Loucy (cell line): ENCODE measurements around the gene CPEB4.

ENCODE experiments used
- H2AFZ ChIP-seq: fragments of 200-600 bp; sonication (generic); 2 replicates; pipeline ENCODE4 v1.6.0; 2016; ENCODE audit warnings: antibody characterized with exemption, mild to moderate bottlenecking, low read length, moderate library complexity
- H3F3A ChIP-seq: fragments of 200-600 bp; 2 replicates; pipeline ENCODE4 v1.6.0; 2016; ENCODE audit warnings: antibody characterized with exemption, low read depth, mild to moderate bottlenecking
- H3K27me3 ChIP-seq: fragments of 200-600 bp; sonication (generic); 2 replicates; pipeline ENCODE4 v1.6.1; 2014; ENCODE audit warnings: low read length, mild to moderate bottlenecking; ENCODE audit not compliant: insufficient read depth, poor library complexity, severe bottlenecking
- H3K36me3 ChIP-seq: fragments of 200-600 bp; sonication (generic); 2 replicates; pipeline ENCODE4 v1.6.1; 2016; ENCODE audit warnings: low read length; ENCODE audit not compliant: insufficient read depth
- H3K4me1 ChIP-seq: fragments of 200-600 bp; sonication (generic); 2 replicates; pipeline ENCODE4 v1.5.1; 2014; ENCODE audit warnings: low read length, mild to moderate bottlenecking; ENCODE audit not compliant: insufficient read depth, poor library complexity, severe bottlenecking
- H3K4me2 ChIP-seq: fragments of 200-600 bp; sonication (generic); 2 replicates; pipeline ENCODE4 v1.6.0; 2014; ENCODE audit warnings: antibody characterized with exemption, low read length, low read depth, mild to moderate bottlenecking; ENCODE audit not compliant: poor library complexity, severe bottlenecking
- H3K4me3 ChIP-seq: fragments of 200-600 bp; sonication (generic); 2 replicates; pipeline ENCODE4 v1.5.1; 2014; ENCODE audit warnings: low read length, mild to moderate bottlenecking, mixed read lengths; ENCODE audit not compliant: poor library complexity, severe bottlenecking
- H3K79me2 ChIP-seq: fragments of 200-600 bp; sonication (generic); 2 replicates; pipeline ENCODE4 v1.6.1; 2014; ENCODE audit warnings: low read length; ENCODE audit not compliant: insufficient read depth
- H3K9ac ChIP-seq: fragments of 200-600 bp; sonication (generic); 2 replicates; pipeline ENCODE4 v1.6.0; 2014; ENCODE audit warnings: mild to moderate bottlenecking, low read depth, low read length, moderate library complexity; ENCODE audit not compliant: poor library complexity, severe bottlenecking
- H3K9me2 ChIP-seq: fragments of 200-600 bp; sonication (generic); replicated peaks from 2 replicates; pipeline ENCODE4 v1.6.1; 2016; ENCODE audit warnings: low read depth, low read length, mixed read lengths
- H3K9me3 ChIP-seq: fragments of 200-600 bp; sonication (generic); 2 replicates; pipeline ENCODE4 v1.6.1; 2014; ENCODE audit warnings: mild to moderate bottlenecking, antibody characterized with exemption, low read length, low read depth; ENCODE audit not compliant: insufficient read depth
- H4K20me1 ChIP-seq: fragments of 200-600 bp; sonication (generic); 2 replicates; pipeline ENCODE4 v1.6.0; 2014; ENCODE audit warnings: antibody characterized with exemption, low read length, mild to moderate bottlenecking; ENCODE audit not compliant: insufficient read depth, poor library complexity, severe bottlenecking
- CTCF ChIP-seq: fragments of 200-600 bp; sonication (generic); conservative IDR thresholded peaks from 2 replicates; pipeline ENCODE4 v1.5.1; 2014; ENCODE audit warnings: mild to moderate bottlenecking, antibody characterized with exemption, low read length
- EZH2phosphoT487 ChIP-seq: fragments of 200-600 bp; IDR thresholded peaks from 2 replicates; pipeline ENCODE4 v1.6.1; 2018; ENCODE audit warnings: antibody characterized with exemption, mild to moderate bottlenecking, moderate library complexity, borderline replicate concordance

CPEB4 gene

DNA sequence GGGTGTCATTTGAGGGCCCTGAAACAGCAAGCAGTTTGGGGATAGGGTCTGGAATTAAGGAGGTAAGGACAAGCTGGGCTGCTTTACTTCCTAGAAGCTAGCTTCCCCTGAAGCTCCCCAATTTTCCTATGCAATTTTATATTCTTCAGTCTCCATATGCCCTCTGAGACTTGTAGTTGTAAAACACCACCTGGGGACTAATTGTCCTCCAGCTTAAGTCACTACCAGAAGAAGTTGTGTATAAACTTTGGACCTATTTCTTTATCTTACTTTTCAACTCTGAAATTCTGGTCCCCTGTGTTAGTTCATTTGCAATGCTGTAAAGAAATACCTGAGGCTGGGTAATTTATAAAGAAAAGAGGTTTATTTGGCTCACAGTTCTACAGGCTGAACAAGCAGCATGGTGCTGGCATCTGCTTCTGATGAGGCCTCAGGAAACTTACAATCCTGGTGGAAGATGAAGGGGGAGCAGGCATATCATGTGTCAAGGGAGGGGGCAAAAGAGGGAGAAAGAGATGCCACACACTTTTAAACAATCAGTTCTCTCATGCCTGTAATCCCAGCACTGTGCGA is 41.1 kb upstream of the CPEB4 start:
- Histone ChIP-seq H3K9me2 (no peaks in the 10 kb centered on the region), H3K36me3 (no peaks in the 10 kb centered on the region), H3K4me2 (no peak overlapping the region), H3K27me3 (no peaks in the 10 kb centered on the region), H3F3A (no peaks in the 10 kb centered on the region), H2AFZ (no peak overlapping the region), H3K9ac (no peak overlapping the region), H4K20me1 (no peaks in the 10 kb centered on the region), H3K4me3 (no peak overlapping the region), H3K4me1 (no peaks in the 10 kb centered on the region), H3K9me3 (no peaks in the 10 kb centered on the region), H3K79me2 (no peaks in the 10 kb centered on the region)
- TF ChIP-seq EZH2phosphoT487: no peak
- no peak for TF ChIP-seq CTCF

- H3F3A ChIP-seq: no peaks in the 10 kb centered on the region
- H3K4me2 ChIP-seq: no peak overlapping the region
- no peak for TF ChIP-seq CTCF
- no peak for TF ChIP-seq EZH2phosphoT487
- H3K9me2 ChIP-seq: no peaks in the 10 kb centered on the region
- no peaks in the 10 kb centered on the region for H3K79me2 ChIP-seq
- H3K9ac ChIP-seq: no peak overlapping the region
- H3K9me3 ChIP-seq: no peaks in the 10 kb centered on the region
- H2AFZ ChIP-seq: no peak overlapping the region
- H3K4me1 ChIP-seq: no peaks in the 10 kb centered on the region
- H3K27me3 ChIP-seq: no peaks in the 10 kb centered on the region
- H4K20me1 ChIP-seq: no peaks in the 10 kb centered on the region
- H3K4me3 ChIP-seq: no peak overlapping the region
- H3K36me3 ChIP-seq: no peaks in the 10 kb centered on the region
Observed at GRCh38 chr5:173848986-173849596, 39.1 kb upstream of the CPEB4 start.

DNA sequence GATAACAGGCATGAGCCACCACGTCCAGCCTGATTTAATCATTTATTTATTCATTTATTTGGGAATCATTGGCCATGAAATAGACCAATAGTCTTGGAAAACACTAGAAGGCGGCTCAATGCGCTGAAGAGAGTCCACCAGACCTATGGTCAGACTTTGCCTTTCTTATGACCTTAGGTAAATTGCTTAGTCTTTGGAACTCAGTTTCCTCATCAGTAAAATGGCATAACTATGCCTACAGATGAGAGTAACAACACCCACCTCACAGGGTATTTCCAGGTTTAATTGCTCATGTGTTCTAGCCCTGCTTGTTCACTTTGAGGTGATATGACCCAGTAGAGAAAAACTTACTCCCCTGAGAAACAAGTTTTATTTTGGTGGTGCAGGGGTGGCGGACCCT is 38.2 kb upstream of the CPEB4 start:
- TF ChIP-seq EZH2phosphoT487: no peak
- no peak for TF ChIP-seq CTCF
- no peaks in the 10 kb centered on the region for H3K27me3 ChIP-seq
- H3K4me1 ChIP-seq: no peaks in the 10 kb centered on the region
- no peaks in the 10 kb centered on the region for H3K9me2 ChIP-seq
- H4K20me1 ChIP-seq: no peaks in the 10 kb centered on the region
- H3K36me3 ChIP-seq: no peaks in the 10 kb centered on the region
- H3K79me2 ChIP-seq: no peaks in the 10 kb centered on the region
- H3K9me3 ChIP-seq: no peaks in the 10 kb centered on the region
- no peak overlapping the region for H3K4me3 ChIP-seq
- no peak overlapping the region for H2AFZ ChIP-seq
- H3K9ac ChIP-seq: no peak overlapping the region
- H3F3A ChIP-seq: no peaks in the 10 kb centered on the region
- H3K4me2 ChIP-seq: no peak overlapping the region
